Measurements from ENCODE around the gene CATSPERD. TPM values are rescaled to one million over a fixed set of nuclear protein-coding genes. Genes with fewer than 3 reads are reported as not detected.

Gene CATSPERD
- polyA plus RNA-seq, 1 donor (not counting 4 experiments of a cell fraction or from before 2014, with no cell fraction given), result not detected

DNA sequence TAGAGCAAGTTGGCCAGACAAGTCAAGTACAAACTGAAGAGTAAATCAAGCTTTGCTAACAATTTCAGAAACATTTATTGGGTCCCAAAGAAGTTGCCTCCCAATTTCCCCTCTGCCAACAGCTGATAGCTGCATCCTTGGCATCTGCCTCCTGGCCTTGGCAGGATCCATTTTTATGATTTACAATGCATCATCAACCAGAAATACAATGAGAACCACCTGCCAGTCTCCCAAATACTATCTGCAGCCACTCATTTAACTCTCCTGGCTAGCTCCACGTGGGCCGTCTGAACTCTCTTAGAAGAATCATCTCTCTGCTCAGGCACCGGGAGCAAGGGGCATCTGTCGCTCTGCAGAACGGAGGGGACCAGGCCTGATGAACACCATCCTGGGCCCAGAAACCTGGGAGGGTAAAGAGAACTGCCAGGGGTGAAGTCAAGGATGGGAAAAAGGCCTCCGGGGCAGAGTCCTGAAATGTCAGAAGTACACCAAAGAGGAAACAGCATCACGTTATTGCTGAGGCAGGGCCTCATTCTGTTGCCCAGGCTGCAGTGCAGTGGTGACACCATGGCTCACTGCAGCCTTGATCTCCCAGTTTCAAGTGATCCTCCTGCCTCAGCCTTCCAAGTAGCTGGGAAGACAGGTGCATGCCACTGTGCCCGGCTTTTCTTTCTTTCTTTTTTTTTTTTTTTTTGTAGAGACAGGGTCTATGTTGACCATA, 3.1 kb upstream of the CATSPERD start:
- Histone ChIP-seq H3K9ac (ENCODE audit: control insufficient read depth, extremely low read depth, insufficient read depth, low read length) (peak overlapping the region; percentile 99), H3K4me1 (ENCODE audit: control insufficient read depth, extremely low read depth, insufficient read depth, low read length) (peaks cover 19% of the 10 kb centered on the region), H2AFZ (ENCODE audit: control insufficient read depth, low read length) (no peak overlapping the region), H3K4me2 (ENCODE audit: control insufficient read depth, extremely low read depth, insufficient read depth, low read depth, low read length) (peak overlapping the region; percentile 92), H4K20me1 (ENCODE audit: control insufficient read depth, extremely low read depth, insufficient read depth, low read length) (peaks cover 13% of the 10 kb centered on the region), H3K4me3 (ENCODE audit: control insufficient read depth in 2 of 3, extremely low read depth in 1 of 3, insufficient read depth in 2 of 3, low read depth in 1 of 3, low read length in 3 of 3) (peak overlapping the region in 1 of 3 experiments; percentile 91), H3K27ac (ENCODE audit: control insufficient read depth, insufficient read depth, low read length) (peak overlapping the region; percentile 96), H3K36me3 (ENCODE audit: control insufficient read depth in 2 of 2, extremely low read depth in 1 of 2, insufficient read depth in 2 of 2, low read length in 2 of 2) (peaks cover 17 to 35% of the 10 kb centered on the region in 2 experiments), H3K9me1 (ENCODE audit: control insufficient read depth, extremely low read depth, insufficient read depth, low read length) (no peaks in the 10 kb centered on the region), H3K79me2 (ENCODE audit: control insufficient read depth, insufficient read depth, low read length) (peaks cover 51% of the 10 kb centered on the region), H3K27me3 (ENCODE audit: control insufficient read depth, extremely low read depth, insufficient read depth, low read length) (no peaks in the 10 kb centered on the region), H3K9me3 (ENCODE audit: control insufficient read depth, low read depth, low read length) (no peaks in the 10 kb centered on the region)
- no peak for FAIRE-seq
- no peak for DNase-seq (ENCODE audit: low read depth, low spot score)
- dilution Hi-C loops (cut with MboI; ENCODE audit: extremely low pct_ligation_motif_present, low sequenced_read_pairs), result no loop called here
- no peak for TF ChIP-seq EZH2 (IDR thresholded peaks at IDR 0.05; ENCODE audit: low read length)
- TF ChIP-seq, protein P1, sequence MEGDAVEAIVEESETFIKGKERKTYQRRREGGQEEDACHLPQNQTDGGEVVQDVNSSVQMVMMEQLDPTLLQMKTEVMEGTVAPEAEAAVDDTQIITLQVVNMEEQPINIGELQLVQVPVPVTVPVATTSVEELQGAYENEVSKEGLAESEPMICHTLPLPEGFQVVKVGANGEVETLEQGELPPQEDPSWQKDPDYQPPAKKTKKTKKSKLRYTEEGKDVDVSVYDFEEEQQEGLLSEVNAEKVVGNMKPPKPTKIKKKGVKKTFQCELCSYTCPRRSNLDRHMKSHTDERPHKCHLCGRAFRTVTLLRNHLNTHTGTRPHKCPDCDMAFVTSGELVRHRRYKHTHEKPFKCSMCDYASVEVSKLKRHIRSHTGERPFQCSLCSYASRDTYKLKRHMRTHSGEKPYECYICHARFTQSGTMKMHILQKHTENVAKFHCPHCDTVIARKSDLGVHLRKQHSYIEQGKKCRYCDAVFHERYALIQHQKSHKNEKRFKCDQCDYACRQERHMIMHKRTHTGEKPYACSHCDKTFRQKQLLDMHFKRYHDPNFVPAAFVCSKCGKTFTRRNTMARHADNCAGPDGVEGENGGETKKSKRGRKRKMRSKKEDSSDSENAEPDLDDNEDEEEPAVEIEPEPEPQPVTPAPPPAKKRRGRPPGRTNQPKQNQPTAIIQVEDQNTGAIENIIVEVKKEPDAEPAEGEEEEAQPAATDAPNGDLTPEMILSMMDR (optimal IDR thresholded peaks at IDR 0.05 in 1 of 3, IDR thresholded peaks at IDR 0.05 in 1 of 3, conservative IDR thresholded peaks at IDR 0.05 in 1 of 3; ENCODE audit: extremely low read depth in 1 of 3, insufficient read depth in 2 of 3, low read length in 3 of 3), result no peak

DNA sequence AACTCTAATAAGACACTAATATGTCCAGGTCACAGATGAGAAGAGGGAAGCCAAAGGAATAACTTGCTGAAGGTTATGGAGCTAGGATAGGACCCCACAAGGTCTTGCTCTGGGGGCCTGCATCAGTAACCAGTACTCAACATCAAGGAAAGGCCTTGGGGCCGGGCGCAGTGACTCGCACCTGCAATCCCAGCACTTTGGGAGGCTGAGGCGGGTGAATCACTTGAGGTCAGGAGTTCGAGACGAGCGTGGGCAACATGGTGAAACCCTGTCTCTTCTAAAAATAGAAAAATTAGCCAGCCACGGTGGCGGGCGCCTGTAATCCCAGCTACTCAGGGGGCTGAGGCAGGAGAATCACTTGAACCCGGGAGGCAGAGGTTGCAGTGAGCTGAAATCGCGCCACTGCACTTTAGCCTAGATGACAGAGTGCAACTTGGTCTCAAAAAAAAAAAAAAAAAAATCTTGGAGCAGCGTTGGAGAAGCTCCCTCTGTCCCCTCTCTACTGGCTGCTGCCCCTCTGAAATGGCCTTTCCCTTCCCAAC, 2.3 kb upstream of the CATSPERD start:
- Histone ChIP-seq H3K9me3 (ENCODE audit: control insufficient read depth, low read depth, low read length) (no peaks in the 10 kb centered on the region), H3K4me3 (ENCODE audit: control insufficient read depth in 2 of 3, extremely low read depth in 1 of 3, insufficient read depth in 2 of 3, low read depth in 1 of 3, low read length in 3 of 3) (peak overlapping the region; percentile 91 to 99 (median 93)), H3K79me2 (ENCODE audit: control insufficient read depth, insufficient read depth, low read length) (peaks cover 51% of the 10 kb centered on the region), H3K36me3 (ENCODE audit: control insufficient read depth in 2 of 2, extremely low read depth in 1 of 2, insufficient read depth in 2 of 2, low read length in 2 of 2) (peaks cover 14 to 30% of the 10 kb centered on the region in 2 experiments), H2AFZ (ENCODE audit: control insufficient read depth, low read length) (no peak overlapping the region), H3K27me3 (ENCODE audit: control insufficient read depth, extremely low read depth, insufficient read depth, low read length) (no peaks in the 10 kb centered on the region), H4K20me1 (ENCODE audit: control insufficient read depth, extremely low read depth, insufficient read depth, low read length) (peaks cover 13% of the 10 kb centered on the region), H3K27ac (ENCODE audit: control insufficient read depth, insufficient read depth, low read length) (peak overlapping the region; percentile 96), H3K9ac (ENCODE audit: control insufficient read depth, extremely low read depth, insufficient read depth, low read length) (peak overlapping the region; percentile 99), H3K9me1 (ENCODE audit: control insufficient read depth, extremely low read depth, insufficient read depth, low read length) (no peaks in the 10 kb centered on the region), H3K4me1 (ENCODE audit: control insufficient read depth, extremely low read depth, insufficient read depth, low read length) (peaks cover 19% of the 10 kb centered on the region), H3K4me2 (ENCODE audit: control insufficient read depth, extremely low read depth, insufficient read depth, low read depth, low read length) (peak overlapping the region; percentile 92)
- TF ChIP-seq EZH2 (IDR thresholded peaks at IDR 0.05; ENCODE audit: low read length), result no peak
- TF ChIP-seq, protein P1 (optimal IDR thresholded peaks at IDR 0.05 in 1 of 3, IDR thresholded peaks at IDR 0.05 in 1 of 3, conservative IDR thresholded peaks at IDR 0.05 in 1 of 3; ENCODE audit: extremely low read depth in 1 of 3, insufficient read depth in 2 of 3, low read length in 3 of 3), result no peak
- FAIRE-seq (no peak), DNase-seq (ENCODE audit: low read depth, low spot score) (no peak)
- dilution Hi-C loops (cut with MboI; ENCODE audit: extremely low pct_ligation_motif_present, low sequenced_read_pairs), result no loop called here
